Retinal pigment epithelial cell (primary cell): Measurements from ENCODE around the gene MRPL1.

Experiments used
- DNase-seq: peaks from one replicate; pipeline ENCODE4 v3.0.0-alpha.2; 2010; ENCODE audit warnings: low read depth
- H3K4me3 ChIP-seq: 2 replicates; pipeline ENCODE4 v1.5.1; 2011; ENCODE audit warnings: mild to moderate bottlenecking, low read length, control low read depth, moderate library complexity
- CTCF ChIP-seq: conservative IDR thresholded peaks from 2 replicates; pipeline ENCODE4 v1.5.1; 2011; ENCODE audit warnings: low read depth, low read length, control low read depth, inconsistent platforms

MRPL1 gene

GRCh38 chr4:77913348-77913747 is 50.7 kb downstream of the MRPL1 start:
- DNase-seq = no peak
- H3K4me3 ChIP-seq = no peak overlapping the region
- TF ChIP-seq CTCF = no peak

- no peak for TF ChIP-seq CTCF
- DNase-seq = no peak
Observed at GRCh38 chr4:77917075-77917474, 54.4 kb downstream of the MRPL1 start.

GRCh38 chr4:77917601-77918000 is 55.0 kb downstream of the MRPL1 start:
- H3K4me3 ChIP-seq = no peak overlapping the region
- no peak for TF ChIP-seq CTCF
- DNase-seq = no peak

More at GRCh38 chr4:77917075-77917474, 54.4 kb downstream of the MRPL1 start:
- H3K4me3 ChIP-seq = no peak overlapping the region

GRCh38 chr4:77920371-77920770 is 57.7 kb downstream of the MRPL1 start:
- TF ChIP-seq CTCF = no peak
- DNase-seq = no peak
- H3K4me3 ChIP-seq = no peak overlapping the region

GRCh38 chr4:77921701-77922100 is 59.1 kb downstream of the MRPL1 start:
- TF ChIP-seq CTCF = no peak
- DNase-seq = peak; percentile 85
- no peak overlapping the region for H3K4me3 ChIP-seq

GRCh38 chr4:77922158-77923094 is 59.8 kb downstream of the MRPL1 start:
- no peak overlapping the region for H3K4me3 ChIP-seq
- TF ChIP-seq CTCF = no peak
- DNase-seq = no peak
